ENCODE measurements around the gene KRTAP10-9.
"Not testable (repeated sequence)": the region's sequence is repeated elsewhere in the genome, so short reads cannot be mapped to it uniquely, and the experiment has no call there.

The KRTAP10-9 gene

DNA sequence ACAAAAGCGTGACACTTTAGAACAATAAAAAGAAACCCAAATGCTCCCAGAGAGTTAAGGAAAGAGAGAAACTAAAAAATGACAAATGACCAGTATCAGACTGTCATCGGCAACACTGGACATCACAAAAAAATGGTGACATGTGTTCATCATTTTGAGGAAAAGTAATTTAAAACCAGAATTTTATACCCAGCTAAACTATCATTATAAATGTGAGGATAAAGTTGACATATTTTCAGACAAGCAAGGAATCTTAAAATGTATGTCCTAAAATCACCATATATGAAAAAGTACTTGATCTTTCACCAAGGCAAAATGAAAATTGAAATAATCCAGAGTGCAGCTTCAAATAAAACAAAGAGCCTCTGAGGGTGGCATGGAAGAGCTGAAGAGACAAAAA lies 18.0 kb downstream of the KRTAP10-9 start:
- no peak for DNase-seq

DNA sequence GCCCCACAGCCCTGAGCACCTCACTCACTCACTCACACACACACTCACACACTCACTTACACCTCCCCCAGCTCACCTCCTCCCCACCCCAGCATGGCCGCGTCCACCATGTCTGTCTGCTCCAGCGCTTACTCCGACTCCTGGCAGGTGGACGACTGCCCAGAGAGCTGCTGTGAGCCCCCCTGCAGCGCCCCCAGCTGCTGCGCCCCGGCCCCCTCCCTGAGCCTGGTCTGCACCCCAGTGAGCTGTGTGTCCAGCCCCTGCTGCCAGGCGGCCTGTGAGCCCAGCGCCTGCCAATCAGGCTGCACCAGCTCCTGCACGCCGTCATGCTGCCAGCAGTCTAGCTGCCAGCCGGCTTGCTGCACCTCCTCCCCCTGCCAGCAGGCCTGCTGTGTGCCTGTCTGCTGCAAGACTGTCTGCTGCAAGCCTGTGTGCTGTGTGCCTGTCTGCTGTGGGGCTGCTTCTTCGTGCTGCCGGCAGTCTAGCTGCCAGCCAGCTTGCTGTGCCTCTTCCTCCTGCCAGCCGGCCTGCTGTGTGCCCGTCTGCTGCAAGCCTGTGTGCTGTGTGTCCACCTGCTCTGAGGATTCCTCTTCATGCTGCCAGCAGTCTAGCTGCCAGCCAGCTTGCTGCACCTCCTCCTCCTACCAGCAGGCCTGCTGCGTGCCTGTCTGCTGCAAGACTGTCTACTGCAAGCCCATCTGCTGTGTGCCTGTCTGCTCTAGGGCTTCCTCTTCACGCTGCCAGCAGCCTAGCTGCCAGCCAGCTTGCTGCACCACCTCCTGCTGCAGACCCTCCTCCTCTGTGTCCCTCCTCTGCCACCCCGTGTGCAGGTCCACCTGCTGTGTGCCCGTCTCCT lies 19.7 kb downstream of the KRTAP10-9 start, which contains the start of gene KRTAP10-11:
TSS of gene KRTAP10-11 (plus strand) at position 49 of the 856 bp plus-strand sequence. CDS start at position 94, 45 bp downstream.
- DNase-seq, result not testable (repeated sequence)

DNA sequence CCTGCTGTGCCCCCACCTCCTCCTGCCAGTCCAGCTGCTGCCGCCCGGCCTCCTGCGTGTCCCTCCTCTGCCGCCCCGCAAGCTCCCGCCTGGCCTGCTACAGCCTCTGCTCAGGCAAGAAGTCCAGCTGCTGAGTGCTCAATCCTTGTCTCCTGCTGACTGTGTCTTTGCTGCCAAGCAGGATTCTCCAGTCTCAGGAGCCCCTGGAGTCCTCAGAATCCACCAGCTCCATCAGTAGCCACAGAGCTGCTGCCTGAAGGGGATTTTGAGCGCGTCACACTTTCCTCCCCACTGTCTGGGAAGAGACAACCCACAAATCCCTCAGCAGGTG lies 20.3 kb downstream of the KRTAP10-9 start:
- no peak for DNase-seq

DNA sequence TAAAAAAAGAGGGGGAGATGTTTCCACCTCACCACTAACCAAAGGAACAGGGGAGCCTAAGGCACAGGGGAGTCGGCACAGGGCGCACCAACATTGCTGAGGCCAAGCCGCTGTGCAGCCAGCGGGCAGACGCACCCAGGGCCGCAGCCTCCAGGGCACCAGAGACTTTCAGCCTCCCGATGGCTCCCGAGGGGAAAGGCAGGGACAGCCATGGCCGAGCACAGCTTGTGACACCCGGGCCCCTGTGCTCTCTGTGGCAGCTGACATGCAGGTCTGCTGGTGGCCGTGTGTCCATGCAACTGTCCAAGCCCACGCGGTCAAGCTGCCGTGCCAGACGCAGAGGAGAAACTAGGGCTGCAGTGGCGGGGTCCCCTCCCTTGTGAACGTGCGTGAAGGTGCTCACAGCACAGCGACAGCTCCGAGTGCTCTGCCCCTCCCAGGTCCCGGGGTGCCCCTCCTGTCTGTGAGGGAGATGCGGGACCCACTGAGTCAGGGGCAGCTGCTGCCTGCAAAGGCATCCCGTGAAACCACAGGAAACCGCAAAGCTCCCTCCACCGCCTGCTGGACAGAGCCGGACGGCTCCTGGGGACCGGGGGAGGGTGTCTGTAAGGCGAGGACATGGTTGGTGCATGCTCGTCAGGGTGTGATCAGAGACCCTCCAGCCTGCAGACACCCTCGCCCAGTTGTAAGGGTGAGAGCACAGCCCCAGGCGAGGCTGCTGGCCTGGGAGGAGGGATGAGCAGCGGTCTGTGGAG lies 21.8 kb downstream of the KRTAP10-9 start:
- DNase-seq, result no peak

GRCh38 chr21:44649521-44650100 lies 22.7 kb downstream of the KRTAP10-9 start:
- DNase-seq, result no peak

DNA sequence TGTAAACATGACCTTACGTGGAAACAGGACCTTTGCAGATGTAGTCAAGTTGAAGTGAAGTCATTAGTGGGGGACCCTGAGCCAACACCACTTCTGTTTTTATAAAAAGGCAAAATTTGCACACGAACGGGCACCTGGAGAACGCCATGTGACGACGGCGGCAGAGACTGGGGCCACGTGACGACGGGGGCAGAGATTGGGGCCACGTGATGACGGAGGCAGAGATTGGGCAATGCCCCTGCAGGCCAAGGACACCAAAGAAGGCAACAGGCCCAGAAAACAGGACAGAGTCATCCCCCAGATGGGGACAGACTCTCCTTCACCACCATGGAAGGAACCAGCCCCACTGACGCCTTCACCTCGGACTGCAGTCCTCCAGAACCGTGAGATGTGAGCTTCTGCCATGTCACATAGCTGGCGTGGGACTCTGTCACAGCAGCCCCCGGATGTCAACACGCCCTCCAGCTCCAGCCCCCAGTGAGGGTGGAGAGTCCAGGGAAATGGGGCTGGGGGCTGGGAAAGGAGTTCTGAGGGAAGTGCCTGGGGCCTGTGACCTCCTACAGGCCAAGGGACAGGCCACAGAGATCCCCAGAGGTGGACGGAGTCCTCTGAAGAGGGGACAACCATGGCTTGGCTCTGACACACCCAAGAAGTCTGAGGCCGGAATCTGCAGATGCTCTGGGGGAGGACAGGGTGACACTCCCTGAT lies 23.5 kb downstream of the KRTAP10-9 start:
- DNase-seq, result no peak

DNA sequence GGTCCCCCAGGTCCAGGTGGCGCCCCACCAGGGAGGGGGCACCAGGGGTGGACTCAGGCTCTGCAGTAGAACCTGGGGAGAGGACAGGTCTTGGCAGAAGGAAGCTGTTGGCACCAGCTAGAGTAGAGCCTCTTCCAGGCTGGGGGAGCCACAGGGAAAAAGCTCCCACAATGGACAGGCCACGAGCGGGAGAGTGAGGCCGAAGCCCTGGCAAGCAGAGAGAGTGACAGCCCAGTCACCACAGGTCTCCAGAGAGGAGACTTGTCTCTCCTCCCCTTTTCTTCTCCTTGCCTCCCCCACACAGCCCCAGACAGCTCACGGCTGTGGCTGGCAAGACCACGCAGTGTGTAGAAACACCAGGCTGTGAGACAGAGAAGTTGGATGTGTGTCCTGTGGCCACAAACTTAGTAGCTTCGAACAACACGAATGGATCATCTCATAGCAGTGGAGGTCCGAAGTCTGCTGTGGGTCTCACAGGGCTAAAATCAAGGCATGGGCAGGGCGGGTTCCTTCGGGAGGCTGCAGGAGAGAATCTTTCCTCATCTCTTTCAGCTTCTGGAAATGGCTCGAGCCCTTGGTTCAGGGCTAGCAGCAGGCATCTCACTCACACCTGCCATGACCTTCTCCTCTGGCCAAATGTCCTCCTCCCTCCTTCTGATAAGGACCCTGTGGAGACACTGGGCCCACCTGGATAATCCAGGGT lies 24.2 kb downstream of the KRTAP10-9 start:
- no peak for DNase-seq

DNA sequence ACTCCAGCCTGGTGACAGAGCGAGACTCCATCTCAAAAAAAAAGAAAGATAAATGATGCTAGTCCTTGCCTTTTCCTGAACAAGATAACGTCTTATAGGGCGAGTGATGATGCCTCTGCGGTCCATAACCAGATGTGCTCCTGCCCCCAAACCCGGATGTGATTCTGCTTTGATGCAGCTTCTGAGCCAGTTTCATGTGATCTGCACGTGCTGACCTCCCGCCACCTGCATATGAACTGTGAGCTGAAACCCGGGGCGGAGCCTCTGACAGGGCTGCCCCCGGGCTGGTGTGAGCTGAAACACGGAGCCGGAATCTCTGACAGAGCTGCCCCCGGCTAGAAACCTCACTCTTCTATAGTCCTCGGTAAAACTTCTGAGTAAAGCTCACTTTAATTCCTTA lies 26.2 kb downstream of the KRTAP10-9 start:
- DNase-seq, result no peak

DNA sequence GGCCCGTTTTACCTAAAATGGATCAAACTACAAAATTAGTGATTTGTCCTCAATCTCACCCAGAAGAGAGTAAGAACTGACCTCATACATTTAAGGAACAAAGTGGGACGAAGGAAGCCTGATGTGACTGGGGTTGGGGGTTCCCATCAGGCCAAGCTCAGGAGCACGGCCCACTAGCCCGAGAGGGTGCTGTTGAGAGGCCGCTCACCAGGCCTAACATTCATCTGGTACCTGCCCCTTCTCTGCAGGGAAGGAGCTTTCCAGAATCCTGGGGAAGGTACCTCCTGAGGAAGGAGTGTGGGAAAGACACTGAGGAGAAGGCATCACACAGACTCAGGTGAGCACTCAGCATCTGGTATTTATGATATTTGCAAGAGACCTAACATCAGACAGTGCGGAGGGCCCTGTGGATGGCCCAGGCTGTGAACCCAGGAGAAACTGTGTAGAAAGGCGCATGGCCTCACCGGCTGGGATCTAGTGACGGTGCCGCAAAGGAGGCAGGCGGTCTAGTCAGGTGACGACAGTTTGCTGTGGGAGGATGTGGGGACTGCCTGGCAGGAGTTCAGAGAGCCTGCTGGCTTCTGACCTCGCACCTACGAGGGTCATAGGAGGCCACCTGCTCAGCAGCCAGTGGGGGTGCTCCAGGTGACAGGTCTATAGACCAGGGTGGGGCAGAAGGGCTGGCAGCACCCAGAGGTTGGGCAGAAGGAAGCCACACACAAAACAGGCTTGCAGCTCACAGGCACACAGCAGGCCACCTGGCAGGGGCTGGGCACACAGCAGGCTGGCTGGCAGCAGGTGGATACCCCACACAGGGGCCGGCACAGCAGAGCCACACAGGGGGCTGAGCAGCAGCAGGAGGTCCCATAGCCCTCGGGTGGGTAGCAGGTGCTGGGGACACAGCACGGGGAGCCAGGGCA lies 27.0 kb downstream of the KRTAP10-9 start:
- DNase-seq, result no peak

- DNase-seq, result no peak
Observed at GRCh38 chr21:44654576-44655175, 27.8 kb downstream of the KRTAP10-9 start, which contains the start of gene KRTAP12-4. Gene KRTAP12-4 (minus strand): TSS chr21:44654659. CDS start chr21:44654614, 45 bp downstream.

DNA sequence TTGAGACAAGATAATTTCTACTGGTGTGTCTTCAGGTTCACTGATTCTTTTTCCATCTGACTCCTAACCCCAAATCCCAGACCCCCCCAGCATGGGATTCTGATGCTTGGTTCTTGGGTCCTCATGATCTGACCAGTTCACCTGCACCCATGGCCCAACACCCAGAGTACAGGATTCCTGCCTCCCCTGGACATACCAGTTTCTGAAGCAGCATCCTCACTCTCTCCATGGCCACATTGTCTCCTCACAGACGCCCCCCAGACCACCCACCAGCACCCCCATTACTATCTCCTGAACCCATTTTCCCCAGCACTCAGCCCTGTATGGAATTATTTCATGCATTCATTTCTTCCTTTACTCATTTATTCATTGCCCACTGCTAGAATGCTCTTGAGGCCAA lies 30.0 kb downstream of the KRTAP10-9 start:
- no peak for DNase-seq

- DNase-seq, result no peak
Observed at GRCh38 chr21:44657635-44658540, 31.0 kb downstream of the KRTAP10-9 start, which contains the start of gene KRTAP12-3. Gene KRTAP12-3 (plus strand): TSS chr21:44657932. CDS start chr21:44657980, 48 bp downstream.

DNA sequence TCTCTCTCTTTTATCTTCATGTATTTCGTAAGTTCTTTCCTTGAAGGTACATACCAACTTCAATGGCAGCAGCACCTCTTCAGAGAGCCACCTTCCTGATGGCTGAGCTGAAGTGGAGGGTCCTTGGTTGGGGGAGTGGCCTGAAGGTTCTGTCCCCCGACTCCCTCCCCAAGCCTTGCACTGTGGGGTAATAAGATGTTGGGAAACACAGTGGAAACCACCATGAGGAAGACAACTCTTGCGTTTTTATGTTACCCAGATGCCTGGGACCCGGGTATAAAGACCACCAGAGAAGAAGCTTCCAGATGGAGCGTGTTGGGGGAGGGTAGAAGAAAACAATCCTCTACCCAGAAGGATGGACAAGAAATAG lies 31.6 kb downstream of the KRTAP10-9 start:
- DNase-seq, result no peak

DNA sequence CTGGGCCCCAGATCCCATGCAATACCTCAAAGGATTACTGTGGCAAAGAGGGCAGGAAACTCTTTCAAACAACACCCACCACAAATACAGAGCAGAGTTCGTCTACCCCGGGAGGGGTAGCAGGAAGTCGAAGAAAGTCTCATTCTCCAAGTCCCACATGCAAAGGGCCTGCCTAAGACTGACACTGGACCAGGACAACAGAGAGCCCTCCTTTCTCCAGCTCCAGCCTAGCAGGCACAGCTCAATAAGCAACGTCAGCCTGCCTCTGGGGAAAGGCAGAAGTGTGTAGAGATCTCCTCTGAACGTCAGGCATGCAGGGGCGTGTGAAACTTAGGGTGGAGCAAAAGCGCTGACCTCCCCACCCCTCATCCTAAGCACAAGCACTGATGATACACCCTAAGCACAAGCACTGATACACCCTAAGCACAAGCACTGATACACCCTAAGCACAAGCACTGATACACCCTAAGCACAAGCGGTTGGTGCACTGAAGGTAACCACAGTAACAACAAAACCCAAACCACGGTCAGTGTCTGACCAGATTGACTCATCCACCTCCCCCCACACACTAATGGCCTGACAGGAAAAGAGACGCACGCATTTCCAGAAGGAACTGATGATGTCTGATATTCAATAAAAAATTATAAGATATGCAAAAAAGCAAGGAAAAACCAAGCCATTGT lies 32.2 kb downstream of the KRTAP10-9 start:
- no peak for DNase-seq

DNA sequence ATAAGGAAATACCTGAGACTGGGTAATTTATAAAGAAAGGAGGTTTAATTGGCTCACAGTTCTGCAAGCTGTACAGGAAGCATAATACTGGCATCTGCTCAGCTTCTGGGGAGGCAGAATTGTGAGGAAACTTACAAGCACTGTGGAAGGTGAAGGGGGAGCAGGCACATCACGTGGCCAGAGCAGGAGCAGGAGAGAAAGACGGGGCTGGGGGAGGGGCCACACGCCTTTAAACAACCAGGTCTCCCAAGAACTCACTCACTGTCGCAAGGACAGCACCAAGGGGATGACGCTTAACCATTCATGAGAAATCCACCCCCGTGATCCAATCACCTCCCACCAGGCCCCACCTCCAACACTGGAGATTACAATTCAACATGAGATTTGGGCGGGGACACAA lies 34.7 kb downstream of the KRTAP10-9 start:
- DNase-seq, result not testable (repeated sequence)

DNA sequence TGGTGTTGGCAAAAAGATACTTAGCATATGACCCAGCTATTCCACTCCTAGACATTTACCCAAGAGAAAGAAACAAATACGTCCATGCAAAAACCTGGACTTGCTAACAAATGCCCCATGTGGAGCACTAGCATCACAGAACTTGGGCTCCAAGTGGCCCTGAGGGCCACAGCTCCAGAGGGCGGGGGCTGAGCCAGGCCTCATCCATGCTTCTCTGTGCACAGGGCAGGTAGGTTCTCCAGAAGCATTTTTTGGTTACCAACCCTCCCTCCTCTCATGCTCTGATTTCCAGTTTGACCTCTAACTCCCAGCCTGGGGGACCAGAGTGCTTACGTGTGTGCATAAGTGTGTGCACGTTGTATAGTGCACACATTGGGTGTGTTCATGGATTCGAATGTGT lies 37.8 kb downstream of the KRTAP10-9 start:
- no peak for DNase-seq

GRCh38 chr21:44666401-44667320 lies 39.8 kb downstream of the KRTAP10-9 start, which contains the start of gene KRTAP12-2:
Gene KRTAP12-2 (minus strand): TSS chr21:44666927. CDS start chr21:44666886, 41 bp downstream.
- no peak for DNase-seq

GRCh38 chr21:44667612-44668011 lies 40.7 kb downstream of the KRTAP10-9 start:
- no peak for DNase-seq
